ENCODE data around the gene PRDM15. TPM values are rescaled to one million over a fixed set of nuclear protein-coding genes. Genes with fewer than 3 reads are reported as not detected.

The PRDM15 gene
- polyA plus RNA-seq, 12 donors, result 3.7 to 5.8 (median 4.5) TPM; not detected in 1

DNA sequence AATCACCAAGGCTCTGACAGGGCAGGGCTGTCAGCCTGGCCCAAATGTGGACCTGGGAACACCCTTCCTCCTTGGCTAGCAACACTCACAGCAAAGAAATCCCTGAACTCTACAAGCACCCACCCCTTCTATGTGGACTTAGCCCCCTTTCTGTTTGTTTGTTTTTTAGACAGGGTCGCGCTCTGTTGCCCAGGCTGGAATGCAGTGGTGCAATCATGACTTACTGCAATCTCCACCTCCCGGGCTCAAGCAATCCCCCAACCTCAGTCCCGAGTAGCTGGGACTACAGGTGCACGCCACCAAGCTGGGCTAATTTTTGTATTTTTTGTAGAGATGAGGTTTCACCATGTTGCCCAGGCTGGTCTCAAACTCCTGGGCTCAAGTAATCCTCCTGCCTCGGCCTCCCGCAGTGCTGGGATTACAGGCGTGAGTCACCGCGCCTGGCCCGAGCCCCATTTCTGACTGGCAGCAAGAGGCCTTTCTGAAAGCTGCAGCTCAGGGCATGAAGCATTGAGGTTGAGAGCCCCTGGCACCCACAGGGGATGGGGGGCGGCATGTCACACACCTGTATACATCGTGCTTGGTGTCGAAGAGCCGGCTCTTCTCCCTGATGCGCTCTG lies 128.5 kb downstream of the PRDM15 start:
- no peak for DNase-seq

DNA sequence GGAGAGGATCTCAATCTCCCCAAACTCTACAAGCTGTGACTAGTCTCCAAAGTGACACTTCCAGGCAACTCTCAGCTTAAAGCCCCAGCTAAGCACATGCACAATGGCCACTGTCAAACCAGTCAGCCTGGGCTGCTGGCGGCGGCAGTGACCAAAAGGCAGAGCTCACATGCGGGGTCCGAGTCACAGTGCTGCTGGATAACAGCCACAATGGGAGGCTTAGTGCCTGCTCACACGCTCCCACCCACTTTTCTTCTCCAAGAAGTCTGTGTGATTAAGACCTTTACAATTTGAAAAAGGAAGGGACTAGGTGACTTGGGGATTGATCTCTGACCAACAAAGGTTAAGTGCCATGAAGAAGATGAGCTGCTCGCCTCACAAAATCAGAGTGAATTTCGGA lies 129.1 kb downstream of the PRDM15 start:
- no peak for DNase-seq

DNA sequence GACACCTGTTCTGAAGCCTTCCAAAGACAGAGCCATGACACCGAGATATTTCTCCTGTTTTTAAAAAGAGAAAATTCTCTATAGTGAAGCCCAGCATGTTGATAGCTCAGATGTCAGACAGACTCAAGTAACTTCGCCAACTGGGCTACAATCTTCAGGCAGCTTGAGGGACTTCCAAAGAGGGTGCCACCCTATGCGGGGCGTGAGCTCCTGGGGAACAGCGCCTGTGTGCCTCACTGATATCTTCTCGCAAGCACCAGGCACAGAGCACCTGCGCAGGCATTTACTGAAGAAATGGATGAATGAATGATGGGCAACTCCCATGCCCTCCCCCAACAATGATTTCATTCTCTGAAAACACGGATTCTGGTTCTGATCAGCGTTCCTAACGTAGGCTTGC lies 129.9 kb downstream of the PRDM15 start:
- DNase-seq, result no peak

Other genes with a start within 250 kb of the PRDM15 start
- 1 to 10 TPM in 3 of 12 donors, under 1 TPM in 7, not detected in 2; 0.23 to 7.6 (median 0.35) TPM for gene RIPK4, start 112.3 kb downstream of the PRDM15 start, polyA plus RNA-seq (ENCODE audit: insufficient read length in 12 of 12)
- gene C2CD2, start 74.7 kb upstream of the PRDM15 start, polyA plus RNA-seq (ENCODE audit: insufficient read length in 12 of 12), result 10 to 100 TPM in 3 of 12 donors, 1 to 10 TPM in 8, not detected in 1; 5.9 to 16.9 (median 9.1) TPM
- 10 to 100 TPM in 1 of 12 donors, 1 to 10 TPM in 10, not detected in 1; 4.5 to 10.4 (median 6.6) TPM for gene ZBTB21, start 131.0 kb upstream of the PRDM15 start, polyA plus RNA-seq (ENCODE audit: insufficient read length in 12 of 12)
- gene UMODL1, start 192.0 kb upstream of the PRDM15 start, polyA plus RNA-seq (ENCODE audit: insufficient read length in 12 of 12), result under 1 TPM in 1 of 12 donors, not detected in 11; 0.12 TPM

Data from muscle of arm (tissue), 12 donors.